Ishikawa (cell line): Measurements from ENCODE around the gene KCNAB1.

Experiments used
- CREB1 ChIP-seq: IDR thresholded peaks from 2 replicates; pipeline ENCODE4 v1.6.1; 2012; ENCODE audit warnings: low read depth
- EP300 ChIP-seq: IDR thresholded peaks from 2 replicates; pipeline ENCODE4 v1.6.1; 2012; ENCODE audit warnings: borderline replicate concordance
- FOXM1 ChIP-seq: IDR thresholded peaks from 2 replicates; pipeline ENCODE4 v1.6.1; 2012; ENCODE audit warnings: low read depth, borderline replicate concordance
- NFIC ChIP-seq: IDR thresholded peaks from 2 replicates; pipeline ENCODE4 v1.6.1; 2012
- TAF1 ChIP-seq: IDR thresholded peaks from 2 replicates; pipeline ENCODE4 v1.6.1; 2012; ENCODE audit warnings: low read depth, mild to moderate bottlenecking
- TCF12 ChIP-seq: IDR thresholded peaks from 2 replicates; pipeline ENCODE4 v1.6.1; 2012; ENCODE audit warnings: low read depth
- TEAD4 ChIP-seq: IDR thresholded peaks from 2 replicates; pipeline ENCODE4 v1.6.1; 2012
- YY1 ChIP-seq: IDR thresholded peaks from 2 replicates; pipeline ENCODE4 v1.6.1; 2012; ENCODE audit warnings: low read depth
- ZBTB7A ChIP-seq: IDR thresholded peaks from 2 replicates; pipeline ENCODE4 v1.6.1; 2012; ENCODE audit warnings: low read depth
- TF ChIP-seq, protein P1 (sequence below): IDR thresholded peaks from 2 replicates; pipeline ENCODE4 v1.6.1; 2012; ENCODE audit warnings: low read depth, mild to moderate bottlenecking
- TF ChIP-seq, protein P2 (sequence below): IDR thresholded peaks from 2 replicates; pipeline ENCODE4 v1.6.1; 2012
- TF ChIP-seq, protein P3 (sequence below): IDR thresholded peaks from 2 replicates; pipeline ENCODE4 v1.6.1; 2012

DNA sequence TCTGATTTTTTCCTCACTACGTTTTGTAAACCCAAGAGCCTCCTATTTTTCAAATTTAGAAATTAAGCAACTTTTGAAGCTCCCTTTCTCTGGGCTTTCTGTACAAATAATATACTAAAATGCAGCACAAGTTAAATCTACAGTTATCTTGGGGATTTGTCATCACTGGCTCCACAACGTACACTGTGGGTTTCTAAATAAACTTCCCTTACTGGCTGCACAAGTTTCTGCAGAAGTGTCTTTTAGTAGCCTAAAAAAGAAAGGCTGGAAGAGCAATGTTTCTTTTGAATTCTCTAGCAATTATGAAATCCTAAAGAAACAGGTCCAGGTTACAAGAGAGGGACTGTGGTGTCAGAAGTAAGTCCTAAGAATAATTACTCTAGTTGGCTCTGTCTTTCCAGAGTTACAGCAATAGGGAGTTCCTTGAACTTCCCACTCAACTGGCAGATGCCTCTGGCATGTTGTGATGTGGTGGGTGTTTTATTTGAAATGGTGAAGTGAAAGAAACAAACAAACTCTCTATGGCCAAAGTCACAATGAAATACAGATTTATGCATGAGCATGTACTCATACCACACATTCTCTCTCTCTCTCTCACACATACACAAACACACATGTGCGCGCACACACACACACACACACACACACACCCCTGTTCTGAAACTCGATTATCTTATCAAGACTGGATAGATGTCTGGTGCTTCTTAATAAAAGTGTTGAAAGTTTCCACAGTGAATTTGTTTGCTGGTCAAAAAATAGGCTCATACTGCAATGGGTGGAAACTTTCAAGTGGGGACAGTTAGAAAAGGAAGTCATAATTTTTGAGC is 236.4 kb downstream of the KCNAB1 start:
- no peak for TF ChIP-seq NFIC
- TF ChIP-seq, protein P1, sequence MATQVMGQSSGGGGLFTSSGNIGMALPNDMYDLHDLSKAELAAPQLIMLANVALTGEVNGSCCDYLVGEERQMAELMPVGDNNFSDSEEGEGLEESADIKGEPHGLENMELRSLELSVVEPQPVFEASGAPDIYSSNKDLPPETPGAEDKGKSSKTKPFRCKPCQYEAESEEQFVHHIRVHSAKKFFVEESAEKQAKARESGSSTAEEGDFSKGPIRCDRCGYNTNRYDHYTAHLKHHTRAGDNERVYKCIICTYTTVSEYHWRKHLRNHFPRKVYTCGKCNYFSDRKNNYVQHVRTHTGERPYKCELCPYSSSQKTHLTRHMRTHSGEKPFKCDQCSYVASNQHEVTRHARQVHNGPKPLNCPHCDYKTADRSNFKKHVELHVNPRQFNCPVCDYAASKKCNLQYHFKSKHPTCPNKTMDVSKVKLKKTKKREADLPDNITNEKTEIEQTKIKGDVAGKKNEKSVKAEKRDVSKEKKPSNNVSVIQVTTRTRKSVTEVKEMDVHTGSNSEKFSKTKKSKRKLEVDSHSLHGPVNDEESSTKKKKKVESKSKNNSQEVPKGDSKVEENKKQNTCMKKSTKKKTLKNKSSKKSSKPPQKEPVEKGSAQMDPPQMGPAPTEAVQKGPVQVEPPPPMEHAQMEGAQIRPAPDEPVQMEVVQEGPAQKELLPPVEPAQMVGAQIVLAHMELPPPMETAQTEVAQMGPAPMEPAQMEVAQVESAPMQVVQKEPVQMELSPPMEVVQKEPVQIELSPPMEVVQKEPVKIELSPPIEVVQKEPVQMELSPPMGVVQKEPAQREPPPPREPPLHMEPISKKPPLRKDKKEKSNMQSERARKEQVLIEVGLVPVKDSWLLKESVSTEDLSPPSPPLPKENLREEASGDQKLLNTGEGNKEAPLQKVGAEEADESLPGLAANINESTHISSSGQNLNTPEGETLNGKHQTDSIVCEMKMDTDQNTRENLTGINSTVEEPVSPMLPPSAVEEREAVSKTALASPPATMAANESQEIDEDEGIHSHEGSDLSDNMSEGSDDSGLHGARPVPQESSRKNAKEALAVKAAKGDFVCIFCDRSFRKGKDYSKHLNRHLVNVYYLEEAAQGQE, result no peak
- no peak for TF ChIP-seq EP300
- no peak for TF ChIP-seq CREB1
- TF ChIP-seq, protein P2, sequence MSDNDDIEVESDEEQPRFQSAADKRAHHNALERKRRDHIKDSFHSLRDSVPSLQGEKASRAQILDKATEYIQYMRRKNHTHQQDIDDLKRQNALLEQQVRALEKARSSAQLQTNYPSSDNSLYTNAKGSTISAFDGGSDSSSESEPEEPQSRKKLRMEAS, result no peak
- no peak for TF ChIP-seq ZBTB7A
- no peak for TF ChIP-seq TCF12
- TF ChIP-seq, protein P3, sequence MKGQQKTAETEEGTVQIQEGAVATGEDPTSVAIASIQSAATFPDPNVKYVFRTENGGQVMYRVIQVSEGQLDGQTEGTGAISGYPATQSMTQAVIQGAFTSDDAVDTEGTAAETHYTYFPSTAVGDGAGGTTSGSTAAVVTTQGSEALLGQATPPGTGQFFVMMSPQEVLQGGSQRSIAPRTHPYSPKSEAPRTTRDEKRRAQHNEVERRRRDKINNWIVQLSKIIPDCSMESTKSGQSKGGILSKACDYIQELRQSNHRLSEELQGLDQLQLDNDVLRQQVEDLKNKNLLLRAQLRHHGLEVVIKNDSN, result no peak
- TF ChIP-seq TEAD4, result no peak
- TF ChIP-seq TAF1, result no peak
- TF ChIP-seq FOXM1, result no peak
- no peak for TF ChIP-seq YY1
